H1 (cell line): ENCODE results near the gene LRCH1. TPM values are rescaled to one million over a fixed set of nuclear protein-coding genes. Genes with fewer than 3 reads are reported as not detected.

Experiments used
- CTCF ChIA-PET: fragments of 300-600 bp; sonication (Branson Sonifier 250); formaldehyde crosslinking; loops from one replicate; lab custom pipeline; 2021; ENCODE audit not compliant: partially characterized antibody; lab: Charles Lee
- POLR2A ChIA-PET: fragments of 300-600 bp; sonication (Branson Sonifier 250); formaldehyde crosslinking; loops from one replicate; lab custom pipeline; 2021; ENCODE audit warnings: inconsistent platforms; ENCODE audit not compliant: partially characterized antibody; lab: Charles Lee
- DNase-seq, 2 experiments: peaks; one replicate each; pipeline versions ENCODE4 v3.0.0 to v3.0.0-alpha.2; 2010 to 2022; ENCODE audit warnings: low spot score in 2 of 2, low read depth in 1 of 2, mixed read lengths in 1 of 2
- FAIRE-seq: peaks from 2 replicates; lab custom pipeline; 2011; peaks lifted over from hg19 to GRCh38; lab: Jason Lieb, UNC
- H2AFZ ChIP-seq: 2 replicates; pipeline ENCODE4 v1.8.1; 2012; ENCODE audit warnings: low read length, inconsistent platforms
- H2AK5ac ChIP-seq: 2 replicates; pipeline ENCODE4 v1.6.1; 2013; ENCODE audit warnings: low read depth, low read length
- H2BK120ac ChIP-seq: replicated peaks from 2 replicates; pipeline ENCODE3; 2013; ENCODE audit warnings: low read depth, low read length, inconsistent platforms
- H2BK12ac ChIP-seq: 2 replicates; pipeline ENCODE4 v1.6.1; 2013; ENCODE audit warnings: low read depth, low read length
- H2BK15ac ChIP-seq: 2 replicates; pipeline ENCODE4 v1.6.1; 2013; ENCODE audit warnings: low read length
- H2BK20ac ChIP-seq: 2 replicates; pipeline ENCODE4 v1.6.1; 2013; ENCODE audit warnings: low read length
- H2BK5ac ChIP-seq: 2 replicates; pipeline ENCODE4 v1.6.1; 2013; ENCODE audit warnings: low read depth, low read length
- H3K14ac ChIP-seq: 2 replicates; pipeline ENCODE4 v1.6.1; 2013; ENCODE audit warnings: inconsistent platforms; ENCODE audit not compliant: insufficient read length
- H3K18ac ChIP-seq: 2 replicates; pipeline ENCODE4 v1.6.1; 2013; ENCODE audit warnings: low read length; ENCODE audit errors: extremely low read depth
- H3K23ac ChIP-seq: 2 replicates; pipeline ENCODE4 v1.6.1; 2013; ENCODE audit warnings: inconsistent platforms; ENCODE audit not compliant: insufficient read length
- H3K23me2 ChIP-seq: 2 replicates; pipeline ENCODE4 v1.6.1; 2013; ENCODE audit warnings: low read depth, low read length
- H3K27ac ChIP-seq: 2 replicates; pipeline ENCODE4 v1.6.1; 2011; ENCODE audit warnings: low read depth, low read length, inconsistent platforms
- H3K27me3 ChIP-seq, 4 experiments: replicated peaks in 1 of 4; 1 replicate in 1 of 4; 2 replicates in 3 of 4; pipeline versions ENCODE4 v1.6.1 to v1.8.1; 2011 to 2013; ENCODE audit warnings: low read length in 3 of 4, mild to moderate bottlenecking in 3 of 4, inconsistent platforms in 2 of 4, mixed read lengths in 2 of 4, moderate library complexity in 1 of 4; ENCODE audit not compliant: control insufficient read depth in 3 of 4, insufficient read depth in 3 of 4; ENCODE audit errors: extremely low read depth in 1 of 4
- H3K36me3 ChIP-seq, 4 experiments: 2 replicates each; pipeline versions ENCODE4 v1.6.1 to v1.8.1; 2011 to 2013; ENCODE audit warnings: mild to moderate bottlenecking in 4 of 4, low read length in 3 of 4, moderate library complexity in 2 of 4, control low read depth in 1 of 4, inconsistent platforms in 1 of 4; ENCODE audit not compliant: insufficient read depth in 4 of 4, control insufficient read depth in 2 of 4
- H3K4ac ChIP-seq: replicated peaks from 2 replicates; pipeline ENCODE3; 2013; ENCODE audit warnings: low read length, low read depth, mixed read lengths, inconsistent platforms; ENCODE audit not compliant: insufficient read length
- H3K4me1 ChIP-seq, 4 experiments: replicated peaks in 1 of 4; 1 replicate in 1 of 4; 2 replicates in 3 of 4; pipeline versions ENCODE4 v1.6.1 to v1.8.1; 2011 to 2013; ENCODE audit warnings: low read length in 3 of 4, inconsistent platforms in 2 of 4, mixed read lengths in 1 of 4; ENCODE audit not compliant: insufficient read depth in 4 of 4, control insufficient read depth in 3 of 4
- H3K4me2 ChIP-seq, 2 experiments: 2 replicates each; pipeline versions ENCODE4 v1.6.1 to v1.8.1; 2011 to 2013; ENCODE audit warnings: low read depth in 2 of 2, low read length in 2 of 2, control low read depth in 1 of 2, inconsistent platforms in 1 of 2, mild to moderate bottlenecking in 1 of 2; ENCODE audit not compliant: insufficient read depth in 1 of 2
- H3K4me3 ChIP-seq, 4 experiments: fragments of 200-600, 300-600 bp in 1 of 4; sonication (generic), shearing (Covaris generic), sonication (Bioruptor Twin) in 1 of 4; 2 replicates each; pipeline versions ENCODE4 v1.5.1 to v1.8.1; 2011 to 2016; ENCODE audit warnings: low read length in 4 of 4, low read depth in 3 of 4, control low read depth in 2 of 4, inconsistent platforms in 2 of 4, mild to moderate bottlenecking in 2 of 4, mixed read lengths in 1 of 4, moderate library complexity in 1 of 4; ENCODE audit not compliant: insufficient read depth in 2 of 4; ENCODE audit errors: extremely low read depth in 1 of 4
- H3K56ac ChIP-seq: replicated peaks from 2 replicates; pipeline ENCODE3; 2013; ENCODE audit warnings: low read depth, mild to moderate bottlenecking, mixed read lengths, low read length, inconsistent platforms; ENCODE audit not compliant: insufficient read length
- H3K79me1 ChIP-seq: 2 replicates; pipeline ENCODE4 v1.6.1; 2013; ENCODE audit warnings: low read depth, low read length, control low read depth
- H3K79me2 ChIP-seq, 2 experiments: 2 replicates each; pipeline versions ENCODE4 v1.6.1 to v1.8.1; 2012 to 2013; ENCODE audit warnings: low read length in 2 of 2, mild to moderate bottlenecking in 2 of 2, inconsistent platforms in 1 of 2; ENCODE audit not compliant: insufficient read depth in 2 of 2, control insufficient read depth in 1 of 2
- H3K9ac ChIP-seq, 4 experiments: replicated peaks in 1 of 4; 1 replicate in 1 of 4; 2 replicates in 3 of 4; pipeline versions ENCODE4 v1.6.1 to v1.8.1; 2011 to 2013; ENCODE audit warnings: low read depth in 3 of 4, low read length in 3 of 4, control low read depth in 2 of 4, mild to moderate bottlenecking in 2 of 4, moderate library complexity in 2 of 4, inconsistent platforms in 1 of 4; ENCODE audit errors: extremely low read depth in 1 of 4
- H3K9me3 ChIP-seq, 2 experiments: 2 replicates each; pipeline versions ENCODE4 v1.6.1 to v1.8.1; 2012 to 2013; ENCODE audit warnings: mild to moderate bottlenecking in 2 of 2, moderate library complexity in 2 of 2, control low read depth in 1 of 2, inconsistent platforms in 1 of 2, low read depth in 1 of 2, low read length in 1 of 2, mixed read lengths in 1 of 2; ENCODE audit not compliant: insufficient read depth in 2 of 2
- H4K20me1 ChIP-seq, 2 experiments: replicated peaks in 1 of 2; 2 replicates each; pipeline versions ENCODE3 to v1.8.1; 2011 to 2013; ENCODE audit warnings: inconsistent platforms in 2 of 2, low read length in 2 of 2, mild to moderate bottlenecking in 1 of 2; ENCODE audit not compliant: insufficient read depth in 2 of 2, control insufficient read depth in 1 of 2
- H4K5ac ChIP-seq: 2 replicates; pipeline ENCODE4 v1.6.1; 2013; ENCODE audit warnings: low read length, low read depth, mixed read lengths, inconsistent platforms; ENCODE audit not compliant: insufficient read length
- H4K8ac ChIP-seq: 2 replicates; pipeline ENCODE4 v1.8.0; 2013; ENCODE audit warnings: mild to moderate bottlenecking, moderate library complexity, low read length, inconsistent platforms; ENCODE audit not compliant: insufficient read depth; ENCODE audit errors: extremely low read depth
- H4K91ac ChIP-seq: replicated peaks from 2 replicates; pipeline ENCODE3; 2013; ENCODE audit warnings: low read length, mixed read lengths, inconsistent platforms; ENCODE audit not compliant: insufficient read length
- CBX8 ChIP-seq: fragments of 300-800, 300-1000 bp; sonication (generic); IDR thresholded peaks from 2 replicates; pipeline ENCODE4 v1.7.1; 2016; ENCODE audit warnings: low read depth, low read length, borderline replicate concordance
- POLR2AphosphoS5 ChIP-seq: IDR thresholded peaks from 2 replicates; pipeline ENCODE4 v1.6.1; 2011; ENCODE audit warnings: low read depth, low read length
- TCF12 ChIP-seq: IDR thresholded peaks from 2 replicates; pipeline ENCODE4 v1.6.1; 2011; ENCODE audit warnings: low read depth, mild to moderate bottlenecking, low read length
- WGBS, 2 experiments: shearing (Covaris generic) in 1 of 2; methylation state at CpG; one replicate each; pipeline versions ENCODE4 v1.1.6 to v1.1.7; 2013 to 2015; ENCODE audit warnings: low lambda C conversion rate in 2 of 2, mixed read lengths in 2 of 2, inconsistent platforms in 1 of 2, low coverage in 1 of 2, missing lambda C conversion rate in 1 of 2; ENCODE audit not compliant: insufficient replicate concordance in 2 of 2, insufficient coverage in 1 of 2, insufficient read length in 1 of 2; ENCODE audit errors: extremely low coverage in 1 of 2, missing lambda C conversion rate in 1 of 2; 5-methylcytosine and 5-hydroxymethylcytosine counted together
- polyA plus RNA-seq, 7 experiments: library from polyadenylated mRNA; depleted of rRNA in 3 of 7; stranded (reverse) in 5 of 7; unstranded in 2 of 7; fragments of >200 nt in 5 of 7; fragments of 200-250 nt in 2 of 7; gene quantifications; 1 replicate in 5 of 7; 2 replicates in 1 of 7; 4 replicates in 1 of 7; pipeline versions ENCODE4 v1.2.1 to v1.2.3, GENCODE V29; 2011 to 2013; ENCODE audit warnings: missing spikeins in 2 of 7, mixed read lengths in 2 of 7
- total RNA-seq: library from RNA; stranded (reverse); fragmentation: NEBNext Ultra II Directional; extraction: Animal tissue kit (Norgen Biotek cat#: 25700); gene quantifications from 2 replicates; pipeline ENCODE4 v1.2.1, GENCODE V29; 2021

LRCH1 gene
- total and polyA plus RNA-seq, 2 of the 8 experiments (the other 6 are each of a cell fraction or from before 2014, with no cell fraction given), result 3.0 to 10.1 TPM

- Histone ChIP-seq H4K8ac (no peak overlapping the region), H2AK5ac (no peak overlapping the region), H3K9me3 (no peaks in the 10 kb centered on the region), H3K23me2 (no peaks in the 10 kb centered on the region; the same call in 1 of the 2 replicates), H3K4me2 (no peak overlapping the region), H3K79me2 (no peaks in the 10 kb centered on the region), H2BK15ac (no peak overlapping the region), H2AFZ (no peak overlapping the region), H4K5ac (no peak overlapping the region), H3K18ac (no peak overlapping the region), H3K14ac (no peak overlapping the region), H3K56ac (no peak overlapping the region), H3K4me3 (no peak overlapping the region), H3K36me3 (no peaks in the 10 kb centered on the region), H3K4me1 (no peaks in the 10 kb centered on the region), H2BK120ac (no peak overlapping the region), H3K27me3 (no peaks in the 10 kb centered on the region), H4K20me1 (no peaks in the 10 kb centered on the region), H3K4ac (no peak overlapping the region), H2BK5ac (no peak overlapping the region), H3K79me1 (no peaks in the 10 kb centered on the region), H3K23ac (no peak overlapping the region), H3K27ac (no peak overlapping the region), H2BK20ac (no peak overlapping the region), H4K91ac (no peak overlapping the region), H2BK12ac (no peak overlapping the region), H3K9ac (no peak overlapping the region)
- no peak for TF ChIP-seq POLR2AphosphoS5
- TF ChIP-seq TCF12, result no peak
- TF ChIP-seq CBX8, result no peak
- WGBS, 2 experiments, result 97% methylated on average over 4 of the region's 4 CpGs; no CpG with 5 or more reads in 1 of the 2 experiments
- ChIA-PET CTCF (interaction anchor here (1.8 kb wide), 1 partner anchor 10 kb away, joined by 10 read pairs; no protein-coding TSS in a partner anchor), POLR2A (interaction anchor here (0.6 kb wide), 1 partner anchor 175 kb away, joined by 3 read pairs; no protein-coding TSS in a partner anchor)
- FAIRE-seq (no peak), DNase-seq (no peak)
Observed at GRCh38 chr13:46541210-46541609, 11.8 kb upstream of the LRCH1 start.
